ENCODE measurements around the gene SMAD4. TPM values are rescaled to one million over a fixed set of nuclear protein-coding genes. Genes with fewer than 3 reads are reported as not detected.

The SMAD4 gene
- total and polyA plus RNA-seq, 2 of the 13 experiments (the other 11 are each of a cell fraction or from before 2014, with no cell fraction given): 70.2 to 72.0 TPM

- ChIA-PET CTCF (ENCODE audit: low intra/inter-chr PET ratio, low total read pairs) (no interaction called here), POLR2A (no interaction called here)
- H3K4me3 ChIP-seq (replicated peaks in 1 of 3; ENCODE audit: insufficient read depth in 1 of 3, low read depth in 2 of 3, low read length in 3 of 3): no peak overlapping the region
- H3K36me3 ChIP-seq (replicated peaks in 1 of 2; ENCODE audit: control insufficient read depth in 1 of 2, insufficient read depth in 2 of 2, low read length in 2 of 2): peaks cover 7 to 27% of the 10 kb centered on the region in 2 experiments
- H3K27ac ChIP-seq (ENCODE audit: extremely low read length, insufficient read depth, low read length): no peak overlapping the region
- FAIRE-seq: no peak
- no peak overlapping the region for H3K4me2 ChIP-seq (ENCODE audit: low read depth, low read length)
- WGBS (ENCODE audit: low lambda C conversion rate): 85% methylated on average over 1 of the region's 1 CpG
- no TSS peak for BruUV-seq (replicated peaks)
- intact Hi-C loops (cut with micrococcal nuclease; ENCODE audit: unreplicated experiment) (no loop called here), in situ Hi-C loops (cut with HindIII; ENCODE audit: extremely low pct_ligation_motif_present, low pct_unique_long_range_greater_than_20kb) (no loop called here)
- H3K9ac ChIP-seq (ENCODE audit: insufficient read depth, low read depth, low read length): no peak overlapping the region
- ATAC-seq: no peak
- no peak for DNase-seq (ENCODE audit: low spot score)
- no peak overlapping the region for H2AFZ ChIP-seq (ENCODE audit: low read length)
- H3K27me3 ChIP-seq (ENCODE audit: control insufficient read depth in 1 of 2, insufficient read depth in 2 of 2, low read length in 2 of 2): no peaks in the 10 kb centered on the region
- peaks cover 7% of the 10 kb centered on the region for H3K9me3 ChIP-seq (ENCODE audit: low read length)
- H4K20me1 ChIP-seq (ENCODE audit: insufficient read depth, low read length): no peaks in the 10 kb centered on the region
- TF ChIP-seq THRA (CRISPR knock-in tag; IDR thresholded peaks at IDR 0.05; ENCODE audit: borderline replicate concordance): no peak
- no peaks in the 10 kb centered on the region for H3K79me2 ChIP-seq (ENCODE audit: insufficient read depth, low read length)
- no peaks in the 10 kb centered on the region for H3K4me1 ChIP-seq (ENCODE audit: insufficient read depth, low read length)
Measured at GRCh38 chr18:51083398-51083797, 53.4 kb downstream of the SMAD4 start.

- Histone ChIP-seq H3K4me2 (ENCODE audit: low read depth, low read length) (no peak overlapping the region), H4K20me1 (ENCODE audit: insufficient read depth, low read length) (no peaks in the 10 kb centered on the region), H3K4me1 (ENCODE audit: insufficient read depth, low read length) (no peaks in the 10 kb centered on the region), H3K4me3 (replicated peaks in 1 of 3; ENCODE audit: insufficient read depth in 1 of 3, low read depth in 2 of 3, low read length in 3 of 3) (no peak overlapping the region), H3K9me3 (ENCODE audit: low read length) (peaks cover 15% of the 10 kb centered on the region), H3K9ac (ENCODE audit: insufficient read depth, low read depth, low read length) (no peak overlapping the region), H3K27ac (ENCODE audit: extremely low read length, insufficient read depth, low read length) (no peak overlapping the region), H3K36me3 (replicated peaks in 1 of 2; ENCODE audit: control insufficient read depth in 1 of 2, insufficient read depth in 2 of 2, low read length in 2 of 2) (peaks cover 1 to 5% of the 10 kb centered on the region in 2 experiments; a peak in 3 of 5 replicates), H3K79me2 (ENCODE audit: insufficient read depth, low read length) (no peaks in the 10 kb centered on the region), H2AFZ (ENCODE audit: low read length) (no peak overlapping the region), H3K27me3 (ENCODE audit: control insufficient read depth in 1 of 2, insufficient read depth in 2 of 2, low read length in 2 of 2) (no peaks in the 10 kb centered on the region)
- in situ Hi-C loops (cut with HindIII; ENCODE audit: extremely low pct_ligation_motif_present, low pct_unique_long_range_greater_than_20kb) (no loop called here), intact Hi-C loops (cut with micrococcal nuclease; ENCODE audit: unreplicated experiment) (no loop called here)
- TF ChIP-seq ZNF280D (CRISPR knock-in tag; IDR thresholded peaks at IDR 0.05) (peak; percentile 35; the same call in 1 of the 2 replicates), SMYD3 (CRISPR knock-in tag; IDR thresholded peaks at IDR 0.05) (no peak), SRSF9 (IDR thresholded peaks at IDR 0.05; ENCODE audit: borderline replicate concordance, insufficient read depth, low read depth, low read length, poor library complexity, severe bottlenecking) (no peak), ZSCAN12 (CRISPR knock-in tag; IDR thresholded peaks at IDR 0.05) (no peak), JARID2 (CRISPR knock-in tag; IDR thresholded peaks at IDR 0.05; ENCODE audit: insufficient replicate concordance) (no peak), AHDC1 (CRISPR knock-in tag; IDR thresholded peaks at IDR 0.05; ENCODE audit: borderline replicate concordance) (no peak)
- CTCF ChIA-PET (ENCODE audit: low intra/inter-chr PET ratio, low total read pairs): no interaction called here
- no TSS peak for BruUV-seq (replicated peaks)
- FAIRE-seq: no peak
- 91% methylated on average over 1 of the region's 1 CpG for WGBS (ENCODE audit: low lambda C conversion rate)
- DNase-seq (ENCODE audit: low spot score): no peak
- POLR2A ChIA-PET: no interaction called here
- ATAC-seq: no peak
Measured at GRCh38 chr18:51088410-51088809, 58.4 kb downstream of the SMAD4 start.
